Lung (tissue), 12 donors: ENCODE data around the gene KCND1. TPM values are rescaled to one million over a fixed set of nuclear protein-coding genes. Genes with fewer than 3 reads are reported as not detected.
A peak's percentile ranks its signal among the peaks of the same experiment; 100 is the strongest.

Experiments
- ATAC-seq: fragments of 200-7000 bp; cut with Tn5 transposase; one replicate; pipeline ENCODE4 v1.9.1; 2020; ENCODE audit warnings: moderate number of reproducible peaks; ENCODE audit not compliant: insufficient read depth, low FRiP score
- DNase-seq, 3 donors: peaks; one replicate each; pipeline ENCODE4 v3.0.0-alpha.2; 2013 to 2017
- H3K27ac ChIP-seq, 2 donors: one replicate each; pipeline ENCODE4 v1.5.1; 2013; ENCODE audit warnings: mild to moderate bottlenecking in 2 of 2, moderate library complexity in 2 of 2, control low read depth in 1 of 2, inconsistent platforms in 1 of 2, low read depth in 1 of 2, low read length in 1 of 2
- H3K27me3 ChIP-seq, 3 donors: one replicate each; pipeline ENCODE4 v1.5.1; 2013; ENCODE audit warnings: low read length in 2 of 3; ENCODE audit not compliant: control insufficient read depth in 3 of 3, insufficient read depth in 3 of 3
- H3K36me3 ChIP-seq, 4 donors: one replicate each; pipeline ENCODE4 v1.5.1; 2013; ENCODE audit warnings: low read length in 4 of 4, mild to moderate bottlenecking in 1 of 4, moderate library complexity in 1 of 4; ENCODE audit not compliant: control insufficient read depth in 4 of 4, insufficient read depth in 4 of 4
- H3K4me1 ChIP-seq, 5 donors: one replicate each; pipeline ENCODE4 v1.5.1; 2013; ENCODE audit warnings: low read length in 5 of 5, mild to moderate bottlenecking in 2 of 5, moderate library complexity in 1 of 5; ENCODE audit not compliant: control insufficient read depth in 5 of 5, insufficient read depth in 5 of 5
- H3K4me3 ChIP-seq: one replicate; pipeline ENCODE4 v1.5.1; 2013; ENCODE audit warnings: mild to moderate bottlenecking, control low read depth, moderate library complexity
- H3K9ac ChIP-seq, 2 donors: one replicate each; pipeline ENCODE4 v1.5.1; 2013; ENCODE audit warnings: low read length in 2 of 2, control low read depth in 1 of 2; ENCODE audit not compliant: insufficient read depth in 1 of 2
- H3K9me3 ChIP-seq, 4 donors: one replicate each; pipeline ENCODE4 v1.5.1; 2013; ENCODE audit warnings: low read length in 3 of 4, mild to moderate bottlenecking in 1 of 4, moderate library complexity in 1 of 4; ENCODE audit not compliant: control insufficient read depth in 4 of 4, insufficient read depth in 3 of 4
- CTCF ChIP-seq: IDR thresholded peaks from 2 replicates; pipeline ENCODE4 v1.5.1; 2012; ENCODE audit warnings: mild to moderate bottlenecking; ENCODE audit errors: control extremely low read depth, extremely low read depth
- WGBS, 2 donors: extraction: QIAGEN DNeasy Blood & Tissue Kit; methylation state at CpG; one replicate each; pipeline ENCODE4 v1.1.7; 2013; 5-methylcytosine and 5-hydroxymethylcytosine counted together
- polyA plus RNA-seq, 2 donors: library from polyadenylated mRNA; stranded (reverse); fragments of 200-250 nt; gene quantifications; one replicate each; pipeline ENCODE4 v1.2.1, GENCODE V29; 2013
- total RNA-seq, 2 donors: library from RNA; depleted of rRNA in 1 of 2; stranded (reverse); fragments of >200 nt in 1 of 2; gene quantifications; one replicate each; pipeline ENCODE4 v1.2.1, GENCODE V29; 2014 to 2021
- donor health status: control.
- donor health status: control.
- donor health status: Bipolar disorder and iron deficiency.
- donor health status: healthy.
- donor health status: DM: yes; HTN: yes; CAD: no.

Gene KCND1
- total and polyA plus RNA-seq, 4 donors, result 0.65 to 1.7 (median 1.3) TPM

- no peak for TF ChIP-seq CTCF
- H3K4me1 ChIP-seq, result peaks cover 0 to 10% (median 0%) of the 10 kb centered on the region in 5 donors
- peaks cover 0 to 3% (median 0%) of the 10 kb centered on the region in 3 donors for H3K27me3 ChIP-seq
- H3K4me3 ChIP-seq, result no peak overlapping the region
- ATAC-seq (no peak), DNase-seq (no peak)
- H3K36me3 ChIP-seq, result no peaks in the 10 kb centered on the region
- no peak overlapping the region for H3K9ac ChIP-seq
- no peak overlapping the region for H3K27ac ChIP-seq
- WGBS, 2 donors, result 94 to 100% methylated on average over 1 of the region's 1 CpG
- H3K9me3 ChIP-seq, result peaks cover 0 to 3% (median 0%) of the 10 kb centered on the region in 4 donors
These were observed 23.1 kb downstream of the KCND1 start for GRCh38 chrX:48948589-48948988.

- Histone ChIP-seq H3K27ac (no peak overlapping the region), H3K27me3 (peaks cover 0 to 3% (median 0%) of the 10 kb centered on the region in 3 donors), H3K36me3 (peaks cover 0 to 5% (median 2%) of the 10 kb centered on the region in 4 donors), H3K9ac (no peak overlapping the region), H3K4me1 (peaks cover 0 to 4% (median 0%) of the 10 kb centered on the region in 5 donors), H3K4me3 (no peak overlapping the region), H3K9me3 (peaks cover 0 to 3% (median 0%) of the 10 kb centered on the region in 4 donors)
- WGBS, 2 donors, result 55 to 57% methylated on average over 7 to 8 of the region's 8 CpGs
- DNase-seq (peak; percentile 43 to 61 (median 51)), ATAC-seq (no peak)
- TF ChIP-seq CTCF, result peak; percentile 56
These were observed 25.9 kb downstream of the KCND1 start for GRCh38 chrX:48945517-48946348.

GRCh38 chrX:48942895-48943294 is 28.7 kb downstream of the KCND1 start:
- H3K9me3 ChIP-seq, result peaks cover 0 to 2% (median 0%) of the 10 kb centered on the region in 4 donors
- H3K9ac ChIP-seq, result no peak overlapping the region
- peaks cover 0 to 3% (median 0%) of the 10 kb centered on the region in 3 donors for H3K27me3 ChIP-seq
- no peak overlapping the region for H3K4me3 ChIP-seq
- H3K36me3 ChIP-seq, result peaks cover 0 to 5% (median 2%) of the 10 kb centered on the region in 4 donors
- peaks cover 0 to 5% (median 0%) of the 10 kb centered on the region in 5 donors for H3K4me1 ChIP-seq
- ATAC-seq (no peak), DNase-seq (no peak)
- 77 to 95% methylated on average over 2 of the region's 2 CpGs for WGBS, 2 donors
- H3K27ac ChIP-seq, result peak overlapping the region in 1 of 2 donors; percentile 20
- no peak for TF ChIP-seq CTCF
